Esophagus muscularis mucosa (tissue), 4 donors: ENCODE data around the gene MYL6.

Experiments
- EP300 ChIP-seq: sonication (generic); formaldehyde crosslinking; IDR thresholded peaks from one replicate; pipeline ENCODE4 v1.6.1; 2017; ENCODE audit warnings: antibody characterized with exemption
- POLR2A ChIP-seq: fragments of 450-650 bp; IDR thresholded peaks from one replicate; pipeline ENCODE4 v1.6.1; 2017; ENCODE audit warnings: antibody characterized with exemption, moderate library complexity, mild to moderate bottlenecking, low read depth
- POLR2AphosphoS5 ChIP-seq, 2 donors: sonication (generic); formaldehyde crosslinking; IDR thresholded peaks; one replicate each; pipeline ENCODE4 v1.6.1; 2017; ENCODE audit warnings: antibody characterized with exemption in 2 of 2
- TF ChIP-seq, protein P1 (sequence below), 3 experiments: fragments of 200-600 bp in 2 of 3; fragments of 450-650 bp in 1 of 3; sonication (generic) in 2 of 3; IDR thresholded peaks; one replicate each; pipeline ENCODE4 v1.5.1; 2017 to 2019; ENCODE audit warnings: antibody characterized with exemption in 3 of 3, mild to moderate bottlenecking in 2 of 3, moderate library complexity in 1 of 3

DNA sequence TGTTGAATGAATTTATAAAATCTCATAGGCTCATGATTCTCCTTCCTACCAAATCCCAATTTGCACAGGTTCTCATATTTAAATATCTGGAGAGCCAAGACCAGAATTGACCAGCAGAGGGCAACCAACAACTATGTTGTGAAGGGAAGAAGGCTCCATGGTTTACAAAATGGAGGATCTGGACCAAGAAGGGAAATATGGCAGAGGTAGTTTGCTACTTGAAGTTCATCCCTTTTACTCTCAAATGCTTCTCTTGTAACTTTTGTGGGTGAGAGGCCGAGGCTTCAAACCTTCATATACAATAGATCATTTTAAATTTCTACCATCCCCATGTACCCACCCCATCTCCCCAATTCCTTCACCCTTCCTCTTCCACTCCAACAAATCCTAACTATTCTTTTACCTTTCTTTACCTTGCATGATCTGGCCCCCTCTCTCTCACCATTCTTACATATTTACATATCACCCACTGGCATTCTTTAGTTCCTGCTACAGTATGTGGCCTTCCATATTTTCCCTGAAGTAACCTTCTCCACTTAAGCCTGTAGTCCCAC, 34.9 kb downstream of the MYL6 start:
- TF ChIP-seq, protein P1, sequence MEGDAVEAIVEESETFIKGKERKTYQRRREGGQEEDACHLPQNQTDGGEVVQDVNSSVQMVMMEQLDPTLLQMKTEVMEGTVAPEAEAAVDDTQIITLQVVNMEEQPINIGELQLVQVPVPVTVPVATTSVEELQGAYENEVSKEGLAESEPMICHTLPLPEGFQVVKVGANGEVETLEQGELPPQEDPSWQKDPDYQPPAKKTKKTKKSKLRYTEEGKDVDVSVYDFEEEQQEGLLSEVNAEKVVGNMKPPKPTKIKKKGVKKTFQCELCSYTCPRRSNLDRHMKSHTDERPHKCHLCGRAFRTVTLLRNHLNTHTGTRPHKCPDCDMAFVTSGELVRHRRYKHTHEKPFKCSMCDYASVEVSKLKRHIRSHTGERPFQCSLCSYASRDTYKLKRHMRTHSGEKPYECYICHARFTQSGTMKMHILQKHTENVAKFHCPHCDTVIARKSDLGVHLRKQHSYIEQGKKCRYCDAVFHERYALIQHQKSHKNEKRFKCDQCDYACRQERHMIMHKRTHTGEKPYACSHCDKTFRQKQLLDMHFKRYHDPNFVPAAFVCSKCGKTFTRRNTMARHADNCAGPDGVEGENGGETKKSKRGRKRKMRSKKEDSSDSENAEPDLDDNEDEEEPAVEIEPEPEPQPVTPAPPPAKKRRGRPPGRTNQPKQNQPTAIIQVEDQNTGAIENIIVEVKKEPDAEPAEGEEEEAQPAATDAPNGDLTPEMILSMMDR (IDR thresholded peaks at IDR 0.05) = peak; percentile 83 to 91 (median 85)
- TF ChIP-seq POLR2AphosphoS5 (IDR thresholded peaks at IDR 0.05) = peak; percentile 12 to 32
- TF ChIP-seq EP300 = no peak
- no peak for TF ChIP-seq POLR2A
